ENCODE measurements around the gene NEU2.
"Not testable (repeated sequence)": the region's sequence is repeated elsewhere in the genome, so short reads cannot be mapped to it uniquely, and the experiment has no call there.

The NEU2 gene

GRCh38 chr2:233035426-233036161 lies 3.1 kb downstream of the NEU2 start:
- no peak for DNase-seq

GRCh38 chr2:233036162-233036838 lies 3.8 kb downstream of the NEU2 start:
- DNase-seq, result no peak

GRCh38 chr2:233037078-233037477 lies 4.6 kb downstream of the NEU2 start:
- no peak for DNase-seq

GRCh38 chr2:233039212-233039845 lies 6.9 kb downstream of the NEU2 start:
- no peak for DNase-seq

GRCh38 chr2:233039846-233040530 lies 7.5 kb downstream of the NEU2 start:
- no peak for DNase-seq

- DNase-seq, result no peak
These were observed 8.1 kb downstream of the NEU2 start for GRCh38 chr2:233040571-233040970.

GRCh38 chr2:233041722-233042323 lies 9.4 kb downstream of the NEU2 start:
- DNase-seq, result no peak

- no peak for DNase-seq
These were observed 10.1 kb downstream of the NEU2 start for GRCh38 chr2:233042549-233042948.

GRCh38 chr2:233044974-233045605 lies 12.6 kb downstream of the NEU2 start:
- DNase-seq, result no peak

GRCh38 chr2:233047206-233047605 lies 14.7 kb downstream of the NEU2 start:
- DNase-seq, result no peak

- no peak for DNase-seq
These were observed 15.2 kb downstream of the NEU2 start for GRCh38 chr2:233047667-233048066.

- no peak for DNase-seq
These were observed 16.2 kb downstream of the NEU2 start for GRCh38 chr2:233048569-233049193.

GRCh38 chr2:233049194-233049761 lies 16.8 kb downstream of the NEU2 start:
- DNase-seq, result no peak

- DNase-seq, result no peak
These were observed 19.0 kb downstream of the NEU2 start for GRCh38 chr2:233051241-233052149.

GRCh38 chr2:233052517-233052916 lies 20.0 kb downstream of the NEU2 start:
- not testable (repeated sequence) for DNase-seq

GRCh38 chr2:233053928-233054784 lies 21.7 kb downstream of the NEU2 start:
- DNase-seq, result peak; percentile 12

- no peak for DNase-seq
These were observed 22.9 kb downstream of the NEU2 start for GRCh38 chr2:233055362-233055761.

GRCh38 chr2:233056961-233057605 lies 24.6 kb downstream of the NEU2 start:
- no peak for DNase-seq
